ENCODE measurements around the gene PALM.
A peak's percentile ranks its signal among the peaks of the same experiment; 100 is the strongest.

GRCh38 chr19:737591-738093 lies 28.9 kb downstream of the PALM start:
- TF ChIP-seq TCF7L2 (IDR thresholded peaks at IDR 0.05; ENCODE audit: low read depth, low read length) (no peak), CTCF (IDR thresholded peaks at IDR 0.05) (peak; percentile 82), SIN3A (IDR thresholded peaks at IDR 0.05; ENCODE audit: borderline replicate concordance, insufficient read depth, low read depth, low read length) (no peak), POLR2AphosphoS5 (IDR thresholded peaks at IDR 0.05; ENCODE audit: low read depth, low read length) (no peak)
- TF ChIP-seq, protein P1, sequence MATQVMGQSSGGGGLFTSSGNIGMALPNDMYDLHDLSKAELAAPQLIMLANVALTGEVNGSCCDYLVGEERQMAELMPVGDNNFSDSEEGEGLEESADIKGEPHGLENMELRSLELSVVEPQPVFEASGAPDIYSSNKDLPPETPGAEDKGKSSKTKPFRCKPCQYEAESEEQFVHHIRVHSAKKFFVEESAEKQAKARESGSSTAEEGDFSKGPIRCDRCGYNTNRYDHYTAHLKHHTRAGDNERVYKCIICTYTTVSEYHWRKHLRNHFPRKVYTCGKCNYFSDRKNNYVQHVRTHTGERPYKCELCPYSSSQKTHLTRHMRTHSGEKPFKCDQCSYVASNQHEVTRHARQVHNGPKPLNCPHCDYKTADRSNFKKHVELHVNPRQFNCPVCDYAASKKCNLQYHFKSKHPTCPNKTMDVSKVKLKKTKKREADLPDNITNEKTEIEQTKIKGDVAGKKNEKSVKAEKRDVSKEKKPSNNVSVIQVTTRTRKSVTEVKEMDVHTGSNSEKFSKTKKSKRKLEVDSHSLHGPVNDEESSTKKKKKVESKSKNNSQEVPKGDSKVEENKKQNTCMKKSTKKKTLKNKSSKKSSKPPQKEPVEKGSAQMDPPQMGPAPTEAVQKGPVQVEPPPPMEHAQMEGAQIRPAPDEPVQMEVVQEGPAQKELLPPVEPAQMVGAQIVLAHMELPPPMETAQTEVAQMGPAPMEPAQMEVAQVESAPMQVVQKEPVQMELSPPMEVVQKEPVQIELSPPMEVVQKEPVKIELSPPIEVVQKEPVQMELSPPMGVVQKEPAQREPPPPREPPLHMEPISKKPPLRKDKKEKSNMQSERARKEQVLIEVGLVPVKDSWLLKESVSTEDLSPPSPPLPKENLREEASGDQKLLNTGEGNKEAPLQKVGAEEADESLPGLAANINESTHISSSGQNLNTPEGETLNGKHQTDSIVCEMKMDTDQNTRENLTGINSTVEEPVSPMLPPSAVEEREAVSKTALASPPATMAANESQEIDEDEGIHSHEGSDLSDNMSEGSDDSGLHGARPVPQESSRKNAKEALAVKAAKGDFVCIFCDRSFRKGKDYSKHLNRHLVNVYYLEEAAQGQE (IDR thresholded peaks at IDR 0.05; ENCODE audit: insufficient read depth in 1 of 2, low read depth in 2 of 2, low read length in 1 of 2) = no peak
